Nephron progenitor cell (in vitro differentiated cells): Measurements from ENCODE around the gene ALDH1L1.

Source experiments
- DNase-seq: peaks from one replicate; pipeline ENCODE4 v3.0.0; 2021
- H3K27ac Mint-ChIP-seq: 2 replicates; pipeline ENCODE4 v1.8.0; 2021; ENCODE audit warnings: mild to moderate bottlenecking, moderate library complexity, mixed read lengths
- H3K27me3 Mint-ChIP-seq: 2 replicates; pipeline ENCODE4 v1.8.0; 2021; ENCODE audit warnings: mild to moderate bottlenecking, low read depth, mixed read lengths; ENCODE audit not compliant: poor library complexity
- H3K36me3 Mint-ChIP-seq: 2 replicates; pipeline ENCODE4 v1.8.0; 2021; ENCODE audit warnings: low read depth, mixed read lengths
- H3K4me1 Mint-ChIP-seq: 2 replicates; pipeline ENCODE4 v1.8.0; 2021; ENCODE audit warnings: mixed read lengths
- H3K4me3 Mint-ChIP-seq: 2 replicates; pipeline ENCODE4 v1.8.0; 2021; ENCODE audit warnings: mild to moderate bottlenecking, moderate library complexity, mixed read lengths
- H3K9me3 Mint-ChIP-seq: 2 replicates; pipeline ENCODE4 v1.8.0; 2021; ENCODE audit warnings: mild to moderate bottlenecking, moderate library complexity, mixed read lengths
- CTCF ChIP-seq: fragments of 200-600 bp; sonication (generic); IDR thresholded peaks from 2 replicates; pipeline ENCODE4 v1.5.0; 2021; ENCODE audit warnings: antibody characterized with exemption

Gene ALDH1L1

DNA sequence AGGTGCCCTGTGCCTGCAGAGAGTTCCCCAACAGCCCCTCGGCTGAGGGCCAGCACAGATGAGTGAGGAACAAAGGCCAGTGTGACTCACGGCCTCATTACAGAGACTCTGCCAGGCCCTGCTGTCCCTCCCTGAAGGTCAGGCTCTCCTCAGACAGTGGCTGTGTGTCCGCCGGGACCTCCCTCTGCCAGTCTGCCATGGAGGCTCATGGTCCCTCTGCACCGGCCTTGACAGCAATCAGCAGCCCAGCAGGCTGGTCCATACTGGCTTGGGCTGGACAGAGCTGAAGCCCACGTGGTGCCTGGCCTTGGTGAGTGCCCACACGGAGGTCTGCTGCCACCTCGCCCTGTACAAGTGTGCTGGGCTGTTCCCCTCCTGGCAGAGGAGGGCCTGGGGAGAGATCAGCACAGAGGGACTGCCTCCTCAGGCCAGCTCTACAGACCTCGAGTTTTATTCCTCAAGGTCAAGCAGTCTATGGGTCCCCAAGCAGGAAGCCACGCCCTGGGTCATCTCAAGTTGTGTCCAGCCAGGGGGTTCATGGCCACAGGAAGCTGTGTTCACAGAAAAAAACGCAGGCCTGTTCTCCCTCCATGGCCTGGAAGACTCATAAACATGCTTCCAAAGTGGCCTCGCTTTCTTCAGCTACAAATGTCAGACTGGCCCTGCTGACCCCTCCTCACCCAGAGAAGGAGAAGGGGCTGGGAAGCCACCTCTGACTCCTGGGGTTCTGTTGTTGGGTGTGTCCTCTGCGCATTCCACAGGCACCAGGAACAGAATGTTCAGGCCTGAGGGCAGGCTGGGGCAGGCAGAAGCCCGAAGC, 123.5 kb downstream of the ALDH1L1 start:
- H3K4me3 Mint-ChIP-seq: no peak overlapping the region
- H3K4me1 Mint-ChIP-seq: peaks cover 30% of the 10 kb centered on the region
- no peak for DNase-seq
- H3K27me3 Mint-ChIP-seq: no peaks in the 10 kb centered on the region
- peaks cover 5% of the 10 kb centered on the region for H3K36me3 Mint-ChIP-seq
- peak overlapping the region; percentile 79 for H3K27ac Mint-ChIP-seq
- TF ChIP-seq CTCF: no peak
- no peaks in the 10 kb centered on the region for H3K9me3 Mint-ChIP-seq

DNA sequence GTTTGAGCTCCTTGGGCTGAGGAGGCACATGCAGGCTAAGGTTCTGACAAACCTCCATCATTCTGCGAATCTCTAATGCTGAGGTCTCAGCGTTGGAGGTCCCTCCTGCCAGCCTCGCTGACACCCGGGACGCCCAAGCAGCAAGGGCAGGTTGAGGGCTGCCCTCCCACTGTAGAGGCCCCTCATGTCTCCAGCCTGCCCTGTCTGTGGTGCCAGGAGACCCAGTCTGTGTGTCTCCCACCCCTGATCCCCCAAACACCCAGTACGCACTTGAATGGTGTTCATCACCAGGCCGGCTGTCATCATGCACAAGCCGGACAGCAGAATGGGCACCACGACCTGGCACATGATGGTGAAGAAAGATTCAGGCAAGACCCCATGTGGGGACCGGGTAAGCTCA, 124.3 kb downstream of the ALDH1L1 start:
- DNase-seq: no peak
- Mint-ChIP-seq H3K27ac (no peak overlapping the region), H3K4me3 (no peak overlapping the region), H3K9me3 (no peaks in the 10 kb centered on the region), H3K27me3 (no peaks in the 10 kb centered on the region), H3K4me1 (peaks cover 37% of the 10 kb centered on the region), H3K36me3 (peaks cover 5% of the 10 kb centered on the region)
- no peak for TF ChIP-seq CTCF

DNA sequence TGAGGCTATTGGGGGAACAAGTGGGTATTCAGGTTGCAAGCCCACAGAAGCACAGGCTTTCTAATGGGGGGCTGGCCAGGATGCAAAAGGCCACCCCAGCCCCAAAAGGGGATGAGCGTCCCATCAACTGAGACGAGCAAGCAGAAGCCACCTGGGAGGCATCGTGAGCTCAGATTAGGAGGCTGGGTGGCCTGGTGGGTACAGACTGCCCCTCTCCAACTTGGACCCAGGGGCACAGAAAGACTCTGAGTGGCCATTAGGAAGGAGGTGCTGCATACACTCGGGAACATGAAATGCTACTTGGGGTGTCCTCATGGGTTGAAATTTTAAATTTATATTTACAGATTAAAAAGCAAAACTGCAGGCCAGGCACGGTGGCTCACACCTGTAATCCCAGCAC, 125.5 kb downstream of the ALDH1L1 start:
- Mint-ChIP-seq H3K9me3 (no peaks in the 10 kb centered on the region), H3K27ac (no peak overlapping the region), H3K27me3 (no peaks in the 10 kb centered on the region), H3K36me3 (peaks cover 12% of the 10 kb centered on the region), H3K4me3 (no peak overlapping the region), H3K4me1 (peaks cover 37% of the 10 kb centered on the region)
- TF ChIP-seq CTCF: no peak
- DNase-seq: no peak

- no peaks in the 10 kb centered on the region for H3K9me3 Mint-ChIP-seq
Observed at GRCh38 chr3:126053949-126054569, 126.3 kb downstream of the ALDH1L1 start.

More at GRCh38 chr3:126053949-126054569, 126.3 kb downstream of the ALDH1L1 start:
- H3K36me3 Mint-ChIP-seq: peaks cover 13% of the 10 kb centered on the region
- H3K27ac Mint-ChIP-seq: peak overlapping the region; percentile 20
- H3K4me3 Mint-ChIP-seq: no peak overlapping the region
- H3K4me1 Mint-ChIP-seq: peaks cover 37% of the 10 kb centered on the region
- no peak for TF ChIP-seq CTCF
- no peak for DNase-seq
- H3K27me3 Mint-ChIP-seq: no peaks in the 10 kb centered on the region
